Neuronal stem cell (in vitro differentiated cells): ENCODE measurements around the gene VPS35L.
"Not testable (repeated sequence)": the region's sequence is repeated elsewhere in the genome, so short reads cannot be mapped to it uniquely, and the experiment has no call there.

Experiments
- DNase-seq: peaks from one replicate; pipeline ENCODE4 v3.0.0-alpha.2; 2013; ENCODE audit warnings: low spot score
- H2AFZ ChIP-seq: one replicate; pipeline ENCODE4 v1.6.1; 2013; ENCODE audit warnings: mild to moderate bottlenecking, low read length, inconsistent platforms
- H2AK5ac ChIP-seq: 2 replicates; pipeline ENCODE4 v1.6.1; 2013; ENCODE audit warnings: low read depth, mild to moderate bottlenecking, inconsistent platforms, low read length, moderate library complexity, mixed read lengths
- H2BK120ac ChIP-seq: 2 replicates; pipeline ENCODE4 v1.6.1; 2013; ENCODE audit warnings: low read depth, mild to moderate bottlenecking, inconsistent platforms, low read length, moderate library complexity, mixed read lengths
- H2BK12ac ChIP-seq: one replicate; pipeline ENCODE4 v1.6.1; 2013; ENCODE audit warnings: low read length, inconsistent platforms
- H2BK15ac ChIP-seq: 2 replicates; pipeline ENCODE4 v1.6.1; 2013; ENCODE audit warnings: mild to moderate bottlenecking, low read length, inconsistent platforms, mixed read lengths
- H2BK5ac ChIP-seq: one replicate; pipeline ENCODE4 v1.6.1; 2013; ENCODE audit warnings: inconsistent platforms, mild to moderate bottlenecking, low read length, moderate library complexity
- H3K14ac ChIP-seq: one replicate; pipeline ENCODE4 v1.6.1; 2013; ENCODE audit warnings: low read length, inconsistent platforms
- H3K18ac ChIP-seq: 2 replicates; pipeline ENCODE4 v1.6.1; 2013; ENCODE audit warnings: low read length, inconsistent platforms
- H3K23ac ChIP-seq: 2 replicates; pipeline ENCODE4 v1.6.1; 2013; ENCODE audit warnings: low read depth, mild to moderate bottlenecking, mixed read lengths, low read length, inconsistent platforms; ENCODE audit not compliant: poor library complexity
- H3K27ac ChIP-seq: replicated peaks from 3 replicates; pipeline ENCODE4 v1.5.1; 2013; ENCODE audit warnings: low read length, inconsistent platforms
- H3K27me3 ChIP-seq, 3 experiments: 2 replicates each; pipeline ENCODE4 v1.6.1; 2013; ENCODE audit warnings: low read length in 3 of 3, mild to moderate bottlenecking in 2 of 3, inconsistent platforms in 1 of 3, low read depth in 1 of 3, mixed read lengths in 1 of 3, moderate library complexity in 1 of 3; ENCODE audit not compliant: control insufficient read depth in 3 of 3, insufficient read depth in 3 of 3
- H3K36me3 ChIP-seq, 2 donors: replicated peaks in 1 of 2; 2 replicates each; pipeline ENCODE4 v1.6.1; 2013; ENCODE audit warnings: low read length in 2 of 2; ENCODE audit not compliant: control insufficient read depth in 2 of 2, insufficient read depth in 2 of 2
- H3K4ac ChIP-seq: 2 replicates; pipeline ENCODE4 v1.6.1; 2013; ENCODE audit warnings: inconsistent platforms, mild to moderate bottlenecking, low read length, moderate library complexity
- H3K4me1 ChIP-seq, 2 donors: 1 replicate in 1 of 2; 2 replicates in 1 of 2; pipeline ENCODE4 v1.6.1; 2013; ENCODE audit warnings: low read length in 2 of 2, low read depth in 1 of 2; ENCODE audit not compliant: control insufficient read depth in 2 of 2, insufficient read depth in 1 of 2
- H3K4me2 ChIP-seq: one replicate; pipeline ENCODE4 v1.6.1; 2013; ENCODE audit warnings: mild to moderate bottlenecking, low read length, inconsistent platforms; ENCODE audit not compliant: insufficient read depth, poor library complexity, severe bottlenecking
- H3K4me3 ChIP-seq, 2 donors: 2 replicates each; pipeline ENCODE4 v1.5.1; 2013; ENCODE audit warnings: low read length in 2 of 2, mild to moderate bottlenecking in 2 of 2, inconsistent platforms in 1 of 2, moderate library complexity in 1 of 2
- H3K79me1 ChIP-seq: one replicate; pipeline ENCODE4 v1.6.1; 2013; ENCODE audit warnings: low read depth, mild to moderate bottlenecking, inconsistent platforms, low read length, moderate library complexity
- H3K9ac ChIP-seq: one replicate; pipeline ENCODE4 v1.6.1; 2013; ENCODE audit warnings: mild to moderate bottlenecking, low read depth, low read length, inconsistent platforms; ENCODE audit not compliant: poor library complexity
- H3K9me3 ChIP-seq, 2 donors: replicated peaks in 1 of 2; 2 replicates each; pipeline versions ENCODE3 to v1.6.1; 2013; ENCODE audit warnings: low read length in 2 of 2, mild to moderate bottlenecking in 2 of 2, inconsistent platforms in 1 of 2, low read depth in 1 of 2, mixed read lengths in 1 of 2, moderate library complexity in 1 of 2; ENCODE audit not compliant: control insufficient read depth in 2 of 2, insufficient read depth in 1 of 2
- H4K8ac ChIP-seq: one replicate; pipeline ENCODE4 v1.6.1; 2013; ENCODE audit warnings: low read depth, mild to moderate bottlenecking, inconsistent platforms, low read length, moderate library complexity
- H4K91ac ChIP-seq: one replicate; pipeline ENCODE4 v1.6.1; 2013; ENCODE audit warnings: low read length, low read depth, mild to moderate bottlenecking, inconsistent platforms; ENCODE audit not compliant: poor library complexity
- WGBS, 2 donors: extraction: QIAGEN DNeasy Blood & Tissue Kit; methylation state at CpG; one replicate each; pipeline ENCODE4 v1.1.7; 2013; ENCODE audit warnings: missing lambda C conversion rate in 2 of 2, mixed read lengths in 1 of 2; ENCODE audit not compliant: insufficient read length in 2 of 2, insufficient replicate concordance in 1 of 2; ENCODE audit errors: extremely low coverage in 2 of 2; 5-methylcytosine and 5-hydroxymethylcytosine counted together

The VPS35L gene

GRCh38 chr16:19660432-19660831, 104.9 kb downstream of the VPS35L start:
- Histone ChIP-seq H2AK5ac (no peak overlapping the region), H3K4me3 (no peak overlapping the region), H3K27ac (no peak overlapping the region), H3K9me3 (peaks cover 3 to 16% of the 10 kb centered on the region in 2 donors), H3K4me1 (peaks cover 0 to 4% of the 10 kb centered on the region in 2 donors), H2AFZ (no peak overlapping the region), H4K91ac (no peak overlapping the region), H2BK5ac (no peak overlapping the region), H3K4ac (no peak overlapping the region), H3K23ac (no peak overlapping the region), H3K14ac (no peak overlapping the region), H2BK120ac (no peak overlapping the region), H3K79me1 (no peaks in the 10 kb centered on the region), H3K18ac (no peak overlapping the region), H4K8ac (no peak overlapping the region), H2BK12ac (no peak overlapping the region), H3K9ac (no peak overlapping the region), H3K36me3 (peaks cover 3 to 57% of the 10 kb centered on the region in 2 donors), H3K27me3 (no peaks in the 10 kb centered on the region), H3K4me2 (no peak overlapping the region), H2BK15ac (no peak overlapping the region)
- DNase-seq: no peak
- WGBS, 2 donors: no CpG with 5 or more reads among the region's 1 CpG

- H3K36me3 ChIP-seq: peaks cover 3 to 45% of the 10 kb centered on the region in 2 donors
- H3K23ac ChIP-seq: no peak overlapping the region
- H3K4me1 ChIP-seq: peaks cover 0 to 4% of the 10 kb centered on the region in 2 donors
- no peak overlapping the region for H2AFZ ChIP-seq
- WGBS, 2 donors: no CpG with 5 or more reads among the region's 7 CpGs
- H3K4me2 ChIP-seq: no peak overlapping the region
- no peak overlapping the region for H2BK12ac ChIP-seq
- no peak overlapping the region for H3K4me3 ChIP-seq
- no peak overlapping the region for H4K8ac ChIP-seq
- H2BK5ac ChIP-seq: no peak overlapping the region
- no peak overlapping the region for H2BK15ac ChIP-seq
- peaks cover 3 to 17% of the 10 kb centered on the region in 2 donors for H3K9me3 ChIP-seq
- no peak overlapping the region for H2AK5ac ChIP-seq
- no peak overlapping the region for H3K14ac ChIP-seq
- H2BK120ac ChIP-seq: no peak overlapping the region
- no peak overlapping the region for H3K9ac ChIP-seq
- H3K4ac ChIP-seq: no peak overlapping the region
- H3K18ac ChIP-seq: no peak overlapping the region
- H3K27ac ChIP-seq: no peak overlapping the region
- H3K27me3 ChIP-seq: no peaks in the 10 kb centered on the region
- no peaks in the 10 kb centered on the region for H3K79me1 ChIP-seq
- DNase-seq: no peak
- H4K91ac ChIP-seq: no peak overlapping the region
Observed at GRCh38 chr16:19662351-19662750, 106.8 kb downstream of the VPS35L start.

- Histone ChIP-seq H4K91ac (no peak overlapping the region), H3K4me1 (peaks cover 0 to 4% of the 10 kb centered on the region in 2 donors), H4K8ac (no peak overlapping the region), H3K4ac (no peak overlapping the region), H3K4me2 (no peak overlapping the region), H3K23ac (no peak overlapping the region), H2AFZ (no peak overlapping the region), H3K9me3 (peaks cover 3 to 17% of the 10 kb centered on the region in 2 donors), H3K79me1 (no peaks in the 10 kb centered on the region), H3K4me3 (no peak overlapping the region), H2BK120ac (no peak overlapping the region), H3K9ac (no peak overlapping the region), H2BK5ac (no peak overlapping the region), H3K27me3 (no peaks in the 10 kb centered on the region), H3K18ac (no peak overlapping the region), H2BK12ac (no peak overlapping the region), H3K36me3 (peaks cover 3 to 43% of the 10 kb centered on the region in 2 donors), H2BK15ac (no peak overlapping the region), H3K14ac (no peak overlapping the region), H2AK5ac (no peak overlapping the region), H3K27ac (no peak overlapping the region)
- DNase-seq: no peak
- no CpG with 5 or more reads among the region's 6 CpGs for WGBS, 2 donors
Observed at GRCh38 chr16:19664166-19664565, 108.7 kb downstream of the VPS35L start.

GRCh38 chr16:19665313-19665712, 109.8 kb downstream of the VPS35L start:
- not testable (repeated sequence) for H3K23ac ChIP-seq, H3K4me1 ChIP-seq, H3K4ac ChIP-seq, H2BK12ac ChIP-seq, H4K8ac ChIP-seq, H2BK15ac ChIP-seq, H3K18ac ChIP-seq, H3K4me2 ChIP-seq, H3K9ac ChIP-seq, H3K27ac ChIP-seq, H2AFZ ChIP-seq, H3K4me3 ChIP-seq, H2BK5ac ChIP-seq, DNase-seq, H3K14ac ChIP-seq, H2BK120ac ChIP-seq, H4K91ac ChIP-seq, H3K27me3 ChIP-seq, H3K79me1 ChIP-seq, H2AK5ac ChIP-seq
- no CpG with 5 or more reads among the region's 3 CpGs for WGBS, 2 donors
- H3K9me3 ChIP-seq: peaks cover 3 to 17% of the 10 kb centered on the region in 2 donors
- H3K36me3 ChIP-seq: peaks cover 5 to 48% of the 10 kb centered on the region in 2 donors
